GM03348 (cell line): ENCODE data around the gene SMURF1.
A peak's percentile ranks its signal among the peaks of the same experiment; 100 is the strongest.

ENCODE experiments used
- DNase-seq: peaks from one replicate; pipeline ENCODE4 v3.0.0; 2012; ENCODE audit warnings: low spot score

Gene SMURF1

GRCh38 chr7:99098286-99098823, 45.6 kb downstream of the SMURF1 start:
- no peak for DNase-seq

- no peak for DNase-seq
Observed at GRCh38 chr7:99097730-99098129, 46.2 kb downstream of the SMURF1 start.

GRCh38 chr7:99096124-99096887, 47.6 kb downstream of the SMURF1 start:
- DNase-seq, result no peak

DNA sequence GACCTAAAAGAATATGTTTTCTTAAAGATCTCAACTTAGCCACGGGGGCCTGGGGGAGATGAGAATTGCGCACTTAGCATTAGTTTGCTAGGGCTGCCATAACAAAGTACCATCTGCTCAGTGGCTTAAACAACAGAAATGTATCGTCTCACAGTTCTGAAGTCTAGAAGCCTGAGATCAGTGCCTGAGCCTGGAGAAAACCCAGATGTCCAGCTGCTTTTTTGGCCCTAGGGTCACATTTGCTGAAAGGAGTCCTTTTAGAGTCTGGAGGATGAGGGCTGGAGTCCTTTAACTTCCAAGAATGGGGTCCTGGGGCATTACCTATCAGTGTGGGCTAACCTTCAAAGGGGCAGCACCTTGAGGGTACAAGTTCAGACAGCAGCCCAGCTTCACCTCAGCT, 48.2 kb downstream of the SMURF1 start:
- no peak for DNase-seq

GRCh38 chr7:99094401-99094800, 49.5 kb downstream of the SMURF1 start:
- no peak for DNase-seq

DNA sequence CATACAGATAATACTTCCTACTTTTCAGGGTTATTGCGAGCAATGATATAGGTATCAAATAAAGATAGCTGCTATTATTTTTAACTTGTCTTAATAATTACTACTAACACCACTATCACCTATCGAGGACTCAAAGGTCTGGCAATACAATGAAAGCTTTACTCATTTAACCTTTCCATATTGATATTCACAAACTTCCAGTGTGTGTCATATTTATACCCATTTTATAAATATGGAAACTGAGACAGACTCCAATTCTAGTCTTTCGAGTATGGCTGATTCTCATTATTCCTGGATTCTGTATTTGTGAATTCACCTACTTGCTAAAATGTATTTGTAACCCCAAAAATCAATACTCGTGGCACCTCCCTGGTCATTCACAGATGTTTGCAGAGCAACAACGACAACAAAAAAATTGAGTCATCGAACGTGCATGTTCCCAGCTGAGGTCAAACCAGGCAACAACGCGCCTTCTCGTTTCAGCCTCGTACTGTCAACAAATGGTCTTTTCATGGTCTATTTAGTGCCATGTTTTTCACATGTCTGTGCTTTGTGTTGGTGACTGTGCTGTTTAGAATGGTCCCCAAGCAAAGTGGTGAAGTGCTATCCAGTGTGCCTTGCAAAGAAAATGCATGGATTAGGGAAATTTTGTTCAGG, 51.7 kb downstream of the SMURF1 start:
- DNase-seq, result no peak

GRCh38 chr7:99090771-99091542, 53.0 kb downstream of the SMURF1 start:
- DNase-seq, result peak; percentile 32

DNA sequence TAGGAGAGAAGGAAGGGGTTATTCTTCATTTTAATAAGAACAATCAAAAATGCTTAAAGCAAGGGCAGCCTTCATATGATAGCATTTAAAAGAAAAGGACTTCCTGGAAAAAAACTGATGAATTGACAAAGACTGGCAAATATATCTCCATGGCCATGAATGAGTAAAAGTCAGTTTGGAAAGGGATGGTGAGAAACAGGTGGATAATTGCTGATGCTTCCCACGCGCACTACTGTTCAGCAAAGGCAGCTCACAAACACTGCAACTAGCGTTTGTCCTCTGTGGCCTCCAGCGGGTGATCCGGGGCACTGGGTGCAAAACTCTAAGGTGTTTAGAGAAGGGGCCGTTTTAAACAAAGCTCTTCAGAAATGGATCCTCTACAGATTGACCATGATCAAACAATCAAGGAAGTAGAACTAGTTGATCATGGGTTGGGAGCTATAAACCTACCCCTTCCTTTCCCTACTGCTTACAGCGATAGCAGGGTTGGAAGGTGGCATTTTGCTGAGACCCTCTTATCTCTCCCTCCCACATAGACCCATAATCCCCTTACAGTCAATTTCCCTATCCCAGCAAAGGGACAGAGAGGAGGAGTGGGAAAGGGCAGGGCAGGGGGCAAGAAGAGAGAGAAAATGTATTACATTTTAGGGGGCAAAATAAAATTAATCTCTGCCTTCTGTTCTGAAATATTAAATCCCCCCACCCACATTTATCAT, 53.8 kb downstream of the SMURF1 start:
- no peak for DNase-seq

- DNase-seq, result no peak
Observed at GRCh38 chr7:99086944-99087343, 57.0 kb downstream of the SMURF1 start.

DNA sequence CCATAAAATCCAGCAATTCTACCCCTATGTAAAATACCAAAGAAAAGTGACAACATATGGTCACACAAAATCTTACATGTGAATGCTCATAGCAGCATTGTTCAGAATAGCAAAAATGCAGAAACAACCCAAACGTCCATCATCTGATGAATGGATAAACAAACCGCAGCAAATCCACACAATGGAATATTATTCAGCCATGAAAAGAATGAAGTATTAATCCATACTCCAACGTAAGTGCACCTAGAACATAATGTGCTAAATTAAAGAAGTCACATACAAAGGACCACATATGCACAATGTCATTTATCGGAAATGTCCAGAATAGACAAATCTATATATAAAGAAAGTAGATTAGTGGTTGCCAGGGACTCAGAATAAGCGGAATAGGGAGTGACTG, 57.4 kb downstream of the SMURF1 start:
- no peak for DNase-seq

- no peak for DNase-seq
Observed at GRCh38 chr7:99083733-99084132, 60.2 kb downstream of the SMURF1 start.

GRCh38 chr7:99083068-99083651, 60.7 kb downstream of the SMURF1 start:
- DNase-seq, result no peak

- no peak for DNase-seq
Observed at GRCh38 chr7:99080679-99081078, 63.2 kb downstream of the SMURF1 start.

- peak; percentile 23 for DNase-seq
Observed at GRCh38 chr7:99079104-99079503, 64.8 kb downstream of the SMURF1 start.

- DNase-seq, result no peak
Observed at GRCh38 chr7:99078416-99078815, 65.5 kb downstream of the SMURF1 start.

DNA sequence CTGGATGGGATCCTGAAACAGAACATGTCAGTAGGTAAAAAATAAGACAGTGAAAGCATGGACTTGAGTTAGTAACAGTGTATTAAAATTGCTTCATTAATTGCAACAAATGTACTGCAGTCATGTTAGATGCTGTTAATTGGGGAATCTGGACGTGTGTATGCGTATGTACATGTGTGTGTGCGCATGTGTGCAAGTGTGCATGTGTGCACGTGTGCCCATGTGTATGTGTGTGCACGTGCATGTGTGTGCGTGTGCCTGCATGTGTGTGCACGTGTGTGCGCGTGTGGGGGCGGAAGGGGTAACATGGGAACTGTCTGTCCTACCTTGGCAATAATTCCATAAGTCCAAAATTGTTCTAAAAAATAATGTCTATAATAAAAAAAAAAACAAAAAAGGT, 67.3 kb downstream of the SMURF1 start:
- no peak for DNase-seq

- DNase-seq, result no peak
Observed at GRCh38 chr7:99073839-99074446, 70.0 kb downstream of the SMURF1 start.

GRCh38 chr7:99072126-99072525, 71.8 kb downstream of the SMURF1 start:
- no peak for DNase-seq

DNA sequence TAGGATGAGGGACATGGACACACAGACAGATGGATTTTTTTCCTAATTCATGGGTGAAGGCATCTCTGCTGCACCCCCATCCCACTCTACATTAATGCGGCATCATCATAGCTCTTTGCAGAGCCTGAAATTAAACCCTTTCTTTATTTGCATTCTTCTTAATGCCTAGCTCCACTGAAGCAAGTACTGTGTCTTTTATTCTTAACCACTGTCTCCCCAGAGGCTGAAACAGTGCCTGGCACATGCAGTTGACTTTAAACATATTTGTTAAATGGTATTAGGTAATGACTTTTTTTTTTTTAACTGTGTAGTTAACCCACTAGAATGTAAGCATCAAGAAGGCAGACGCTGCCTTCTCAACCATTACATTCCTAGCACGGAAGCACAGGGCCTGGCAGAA, 73.5 kb downstream of the SMURF1 start:
- no peak for DNase-seq

GRCh38 chr7:99061001-99061776, 82.7 kb downstream of the SMURF1 start:
- DNase-seq, result no peak
